GM13976 (cell line): Measurements from ENCODE around the gene PDAP1.
"Not testable (repeated sequence)": the region's sequence is repeated elsewhere in the genome, so short reads cannot be mapped to it uniquely, and the experiment has no call there.

ENCODE experiments used
- DNase-seq: peaks from one replicate; pipeline ENCODE4 v3.0.0; 2012; ENCODE audit warnings: low spot score
- in situ Hi-C: fragments of 300-500 bp; cut with MboI; formaldehyde crosslinking; loops from one replicate; pipeline ENCODE4 v1.12.0; 2022; ENCODE audit warnings: low sequenced_read_pairs, mixed read lengths, inconsistent platforms; ENCODE audit not compliant: unreplicated experiment
- TF ChIP-seq, protein P1 (sequence below): IDR thresholded peaks from 2 replicates; pipeline ENCODE4 v1.5.1; 2012; ENCODE audit warnings: borderline replicate concordance, mild to moderate bottlenecking; ENCODE audit not compliant: insufficient read depth; ENCODE audit errors: extremely low read depth, missing control alignments, control extremely low read depth

PDAP1 gene

DNA sequence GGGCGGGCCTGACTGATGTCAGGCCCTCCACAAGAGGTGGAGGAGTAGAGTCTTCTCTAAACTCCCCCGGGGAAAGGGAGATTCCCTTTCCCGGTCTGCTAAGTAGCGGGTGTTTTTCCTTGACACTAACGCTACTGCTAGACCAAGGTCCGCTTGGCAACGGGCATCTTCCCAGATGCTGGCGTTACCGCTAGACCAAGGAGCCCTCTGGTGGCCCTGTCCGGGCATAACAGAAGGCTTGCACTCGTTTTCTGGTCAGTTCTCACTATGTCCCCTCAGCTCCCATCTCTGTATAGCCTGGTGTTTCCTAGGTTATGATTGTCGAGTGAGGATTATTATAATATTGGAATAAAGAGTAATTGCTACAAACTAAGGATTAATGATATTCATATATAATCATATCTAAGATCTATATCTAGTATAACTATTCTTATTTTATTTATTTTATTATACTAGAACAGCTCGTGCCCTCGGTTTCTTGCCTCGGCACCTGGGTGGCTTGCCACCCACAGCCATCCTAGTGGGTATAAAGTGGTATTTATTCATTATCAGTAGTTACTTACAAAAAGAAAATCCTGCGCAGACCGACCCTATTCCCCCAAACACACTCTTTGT is 7.2 kb upstream of the PDAP1 start:
- TF ChIP-seq, protein P1, sequence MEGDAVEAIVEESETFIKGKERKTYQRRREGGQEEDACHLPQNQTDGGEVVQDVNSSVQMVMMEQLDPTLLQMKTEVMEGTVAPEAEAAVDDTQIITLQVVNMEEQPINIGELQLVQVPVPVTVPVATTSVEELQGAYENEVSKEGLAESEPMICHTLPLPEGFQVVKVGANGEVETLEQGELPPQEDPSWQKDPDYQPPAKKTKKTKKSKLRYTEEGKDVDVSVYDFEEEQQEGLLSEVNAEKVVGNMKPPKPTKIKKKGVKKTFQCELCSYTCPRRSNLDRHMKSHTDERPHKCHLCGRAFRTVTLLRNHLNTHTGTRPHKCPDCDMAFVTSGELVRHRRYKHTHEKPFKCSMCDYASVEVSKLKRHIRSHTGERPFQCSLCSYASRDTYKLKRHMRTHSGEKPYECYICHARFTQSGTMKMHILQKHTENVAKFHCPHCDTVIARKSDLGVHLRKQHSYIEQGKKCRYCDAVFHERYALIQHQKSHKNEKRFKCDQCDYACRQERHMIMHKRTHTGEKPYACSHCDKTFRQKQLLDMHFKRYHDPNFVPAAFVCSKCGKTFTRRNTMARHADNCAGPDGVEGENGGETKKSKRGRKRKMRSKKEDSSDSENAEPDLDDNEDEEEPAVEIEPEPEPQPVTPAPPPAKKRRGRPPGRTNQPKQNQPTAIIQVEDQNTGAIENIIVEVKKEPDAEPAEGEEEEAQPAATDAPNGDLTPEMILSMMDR: peak; percentile 31
- DNase-seq, in situ Hi-C loops: not testable (repeated sequence)

DNA sequence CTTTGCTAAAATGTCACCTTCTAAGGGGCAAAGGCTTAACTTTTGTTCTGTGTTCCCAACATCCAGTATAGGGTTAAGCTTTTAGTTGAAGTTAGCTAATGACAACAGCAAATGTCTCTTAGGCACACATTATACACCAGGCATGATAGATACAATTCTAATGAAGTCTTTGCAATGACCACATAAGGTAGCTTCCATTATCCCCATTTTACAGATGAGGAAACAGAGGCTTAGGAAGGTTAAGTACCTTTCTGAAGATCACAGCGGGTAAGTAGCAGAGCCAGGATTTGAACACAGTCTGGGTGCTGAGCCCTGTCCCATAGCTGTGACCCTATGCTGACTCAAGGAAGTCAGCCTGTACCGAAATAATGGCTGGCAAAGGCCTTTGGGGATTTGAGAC is 2.2 kb upstream of the PDAP1 start:
- DNase-seq: no peak
- in situ Hi-C loops: no loop called here
- TF ChIP-seq, protein P1: no peak

DNA sequence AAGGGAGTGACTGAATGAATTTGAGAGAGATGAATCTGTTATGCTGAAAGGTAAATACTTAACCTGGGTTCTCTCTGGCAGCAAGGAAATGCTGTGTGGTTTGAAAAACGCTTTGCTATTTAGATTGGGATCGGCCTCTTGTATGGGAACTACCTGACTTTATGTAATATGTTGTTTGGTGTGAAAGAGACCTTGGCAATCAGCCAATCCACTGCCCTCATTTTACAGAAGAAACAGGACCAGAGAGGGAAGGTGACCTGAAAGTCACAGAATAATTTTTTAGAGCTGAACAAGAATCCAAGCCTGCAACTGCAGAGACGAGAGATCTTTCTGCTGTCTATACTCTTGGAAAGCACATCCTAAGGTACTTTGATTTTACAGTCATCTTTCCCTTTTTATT is 1.4 kb upstream of the PDAP1 start:
- TF ChIP-seq, protein P1: no peak
- in situ Hi-C loops: no loop called here
- no peak for DNase-seq

DNA sequence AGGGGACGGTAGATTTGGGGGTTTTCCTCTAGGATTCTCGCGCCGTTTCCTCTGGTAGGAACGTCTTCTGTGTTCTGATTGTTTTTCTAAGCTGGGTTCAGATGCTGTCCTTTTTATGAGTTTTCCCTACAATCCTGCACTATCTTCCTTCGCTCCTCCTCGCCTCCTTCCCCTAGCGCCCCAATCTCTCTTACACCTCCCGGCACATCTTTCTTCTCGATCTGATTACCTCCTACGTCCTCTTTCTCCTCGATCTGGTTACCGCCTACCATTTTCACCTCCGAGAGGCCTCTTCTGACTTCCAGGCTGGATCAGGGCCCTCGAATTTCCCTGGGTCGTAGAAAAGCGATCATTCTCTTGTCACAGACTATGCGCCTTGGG is 785 bp upstream of the PDAP1 start:
- DNase-seq: no peak
- TF ChIP-seq, protein P1: no peak
- in situ Hi-C loops: no loop called here

DNA sequence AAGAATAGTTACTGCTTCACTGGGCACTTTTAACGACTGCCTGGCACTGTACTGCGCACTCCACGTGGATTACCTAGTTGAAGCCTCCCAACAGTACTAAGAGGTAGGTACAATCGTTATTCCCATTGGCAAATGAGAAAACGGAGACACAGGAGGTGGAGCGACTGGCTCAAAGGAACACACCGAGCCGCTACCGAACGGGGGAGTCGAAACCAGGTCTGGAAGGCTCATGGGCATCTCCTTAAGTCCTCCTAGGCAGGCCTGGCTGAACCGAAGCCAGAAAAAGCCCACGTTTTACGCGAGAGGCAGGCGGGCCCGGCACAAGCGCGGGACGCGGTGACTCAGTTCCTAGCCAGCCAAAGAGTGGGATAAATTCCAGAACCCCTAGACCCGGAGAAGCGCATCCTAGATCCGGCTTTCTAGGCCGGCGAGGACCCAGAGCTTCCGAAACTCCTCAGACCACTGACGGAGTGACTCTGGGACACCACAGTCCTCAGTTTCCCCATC is 472 bp downstream of the PDAP1 start:
- DNase-seq: no peak

DNA sequence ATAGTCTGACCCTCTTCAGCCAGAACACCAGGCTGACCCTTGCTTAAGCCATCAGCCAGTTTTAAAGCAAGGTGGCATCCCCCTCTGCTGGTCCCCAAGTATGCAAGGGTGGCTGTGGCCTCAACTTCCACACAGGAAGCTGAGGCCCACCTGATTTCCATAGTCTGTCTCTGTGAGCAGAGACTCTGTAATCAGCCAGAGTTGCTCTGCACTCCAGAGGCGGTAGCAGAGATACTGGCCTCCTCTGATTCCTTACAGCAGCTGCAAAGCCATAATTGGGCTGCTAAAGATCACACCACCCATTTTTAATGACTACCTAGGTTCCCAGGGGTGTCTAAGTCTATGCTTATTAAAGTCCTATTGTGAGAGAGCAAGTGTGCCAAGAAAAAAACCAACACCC is 1.8 kb downstream of the PDAP1 start:
- in situ Hi-C loops: no loop called here
- TF ChIP-seq, protein P1: no peak

More for the DNA sequence above, 472 bp downstream of the PDAP1 start:
- TF ChIP-seq, protein P1: no peak
- in situ Hi-C loops: no loop called here

More for the DNA sequence above, 1.8 kb downstream of the PDAP1 start:
- no peak for DNase-seq
